PC-3 (cell line): ENCODE data around the gene DBF4B. TPM values are rescaled to one million over a fixed set of nuclear protein-coding genes. Genes with fewer than 3 reads are reported as not detected.

Source experiments
- ATAC-seq: fragments of 200-7000 bp; cut with Tn5 transposase; 2 replicates; pipeline ENCODE4 v1.9.1; 2020; ENCODE audit warnings: mild to moderate bottlenecking, moderate library complexity
- BruUV-seq: library from RNA; stranded (reverse); fragments of 400-500 nt; replicated peaks from 2 replicates; lab custom pipeline; 2021; lab: Mats Ljungman, UMichigan
- CTCF ChIA-PET: fragments of 300-600 bp; sonication (Branson Sonifier 250); formaldehyde crosslinking; loops from one replicate; lab custom pipeline; 2022; ENCODE audit warnings: antibody characterized with exemption; lab: Charles Lee
- POLR2A ChIA-PET: fragments of 300-600 bp; sonication (Branson Sonifier 250); formaldehyde crosslinking; loops from one replicate; lab custom pipeline; 2022; ENCODE audit warnings: antibody characterized with exemption; ENCODE audit not compliant: unreplicated experiment; lab: Charles Lee
- DNase-seq: peaks from one replicate; pipeline ENCODE4 v3.0.0-alpha.2; 2015
- H2AFZ ChIP-seq: fragments of 300-600 bp; sonication (generic); 2 replicates; pipeline ENCODE4 v1.6.0; 2016; ENCODE audit warnings: antibody characterized with exemption, low read length
- H3F3A ChIP-seq: fragments of 300-600 bp; sonication (generic); one replicate; pipeline ENCODE4 v1.6.0; 2017; ENCODE audit warnings: antibody characterized with exemption, low read length, control low read depth, mild to moderate bottlenecking; ENCODE audit not compliant: unreplicated experiment
- H3K27ac ChIP-seq: fragments of 300-600 bp; sonication (generic); 2 replicates; pipeline ENCODE4 v1.5.1; 2016; ENCODE audit warnings: mild to moderate bottlenecking, low read length
- H3K27me3 ChIP-seq: fragments of 300-600 bp; sonication (generic); 2 replicates; pipeline ENCODE4 v1.6.1; 2016; ENCODE audit warnings: low read length, mixed read lengths
- H3K36me3 ChIP-seq: fragments of 300-600 bp; sonication (generic); 2 replicates; pipeline ENCODE4 v1.6.1; 2016; ENCODE audit warnings: low read depth, mixed run types, low read length, mixed read lengths
- H3K4me1 ChIP-seq: fragments of 300-600 bp; sonication (generic); 2 replicates; pipeline ENCODE4 v1.5.1; 2016; ENCODE audit warnings: low read length; ENCODE audit not compliant: insufficient read depth
- H3K4me2 ChIP-seq: fragments of 300-600 bp; sonication (generic); 2 replicates; pipeline ENCODE4 v1.6.0; 2016; ENCODE audit warnings: low read length
- H3K4me3 ChIP-seq: fragments of 300-600 bp; sonication (generic); 2 replicates; pipeline ENCODE4 v1.5.1; 2016; ENCODE audit warnings: mild to moderate bottlenecking, low read length, mixed read lengths
- H3K79me2 ChIP-seq: fragments of 300-600 bp; sonication (generic); 2 replicates; pipeline ENCODE4 v1.6.1; 2017; ENCODE audit warnings: low read length, mixed read lengths
- H3K9ac ChIP-seq: fragments of 300-600 bp; sonication (generic); 2 replicates; pipeline ENCODE4 v1.6.0; 2016; ENCODE audit warnings: mild to moderate bottlenecking, low read length
- H3K9me2 ChIP-seq: fragments of 300-600 bp; sonication (generic); replicated peaks from 2 replicates; pipeline ENCODE4 v1.6.1; 2016; ENCODE audit warnings: mixed run types, low read length, mixed read lengths
- H3K9me3 ChIP-seq: fragments of 300-600 bp; sonication (generic); 2 replicates; pipeline ENCODE4 v1.6.1; 2016; ENCODE audit warnings: low read length, mixed read lengths
- H4K20me1 ChIP-seq: fragments of 300-600 bp; sonication (generic); 2 replicates; pipeline ENCODE4 v1.6.1; 2016; ENCODE audit warnings: low read length, mixed read lengths
- EZH2 ChIP-seq: fragments of 300-600 bp; sonication (generic); IDR thresholded peaks from one replicate; pipeline ENCODE4 v1.6.1; 2017; ENCODE audit warnings: antibody characterized with exemption, mild to moderate bottlenecking, low read length; ENCODE audit not compliant: unreplicated experiment
- EZH2phosphoT487 ChIP-seq: fragments of 300-600 bp; sonication (generic); IDR thresholded peaks from 2 replicates; pipeline ENCODE4 v1.6.1; 2018; ENCODE audit warnings: mild to moderate bottlenecking, antibody characterized with exemption, low read length, borderline replicate concordance
- intact Hi-C: fragments of 100-400 bp; cut with micrococcal nuclease; formaldehyde crosslinking; loops from 2 replicates; pipeline ENCODE4 v1.9.0; 2023
- total RNA-seq: library from RNA; depleted of rRNA; stranded (reverse); fragments of >200 nt; gene quantifications from 2 replicates; pipeline ENCODE4 v1.2.3, GENCODE V29; 2014
- TF ChIP-seq, protein P1 (sequence below): fragments of 300-600 bp; sonication (generic); conservative IDR thresholded peaks from 2 replicates; pipeline ENCODE4 v1.5.1; 2017; ENCODE audit warnings: antibody characterized with exemption, low read depth, mild to moderate bottlenecking, low read length

The DBF4B gene
- total RNA-seq, 1 experiment from 2014 or later, result 17.9 TPM

DNA sequence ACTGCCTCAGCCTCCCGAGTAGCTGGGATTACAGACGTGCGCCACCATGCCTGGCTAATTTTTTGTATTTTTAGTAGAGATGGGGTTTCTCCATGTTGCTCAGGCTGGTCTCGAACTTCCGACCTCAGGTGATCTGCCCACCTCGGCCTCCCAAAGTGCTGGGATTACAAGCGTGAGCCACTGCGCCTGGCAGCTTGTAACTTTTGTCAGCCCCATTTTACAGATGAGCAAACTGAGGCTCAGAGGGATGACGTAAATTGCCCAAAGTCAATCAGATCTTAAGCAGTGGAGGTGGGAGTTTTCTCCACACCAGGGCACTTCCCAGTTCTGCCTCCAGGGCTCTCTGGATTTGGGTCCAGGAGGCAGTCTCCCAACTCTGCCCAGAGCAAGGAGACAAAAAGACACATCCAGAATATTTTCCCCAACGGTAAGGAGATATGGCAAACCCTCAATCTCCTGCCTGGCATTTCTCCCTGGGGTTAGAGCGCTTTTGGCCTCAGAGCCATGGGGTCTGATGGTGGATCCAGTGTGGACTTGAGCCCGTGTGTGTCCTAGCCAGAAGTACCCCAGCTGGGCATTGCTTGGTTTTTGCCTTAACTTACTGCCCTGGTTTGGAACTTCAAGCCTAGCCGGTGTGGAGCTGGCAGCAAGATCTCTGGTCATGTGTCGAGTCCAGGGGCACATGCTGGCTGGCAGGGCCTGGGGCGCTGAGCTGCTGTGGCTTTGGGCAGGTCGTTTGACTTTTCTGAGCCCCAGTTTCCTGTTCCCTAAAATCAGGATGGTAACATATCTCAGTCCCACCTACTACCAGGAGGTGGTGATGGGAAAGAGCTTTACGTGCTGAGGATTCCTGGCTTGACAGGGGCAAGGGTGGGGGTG, 53.7 kb downstream of the DBF4B start:
- ATAC-seq, result no peak
- no peak for DNase-seq
- H3K4me1 ChIP-seq, result peaks cover 4% of the 10 kb centered on the region; the same call in 1 of the 2 replicates
- H3K4me3 ChIP-seq, result no peak overlapping the region
- no peak overlapping the region for H3K9ac ChIP-seq
- H3K79me2 ChIP-seq, result no peaks in the 10 kb centered on the region
- H3F3A ChIP-seq, result no peaks in the 10 kb centered on the region
- TF ChIP-seq, protein P1, sequence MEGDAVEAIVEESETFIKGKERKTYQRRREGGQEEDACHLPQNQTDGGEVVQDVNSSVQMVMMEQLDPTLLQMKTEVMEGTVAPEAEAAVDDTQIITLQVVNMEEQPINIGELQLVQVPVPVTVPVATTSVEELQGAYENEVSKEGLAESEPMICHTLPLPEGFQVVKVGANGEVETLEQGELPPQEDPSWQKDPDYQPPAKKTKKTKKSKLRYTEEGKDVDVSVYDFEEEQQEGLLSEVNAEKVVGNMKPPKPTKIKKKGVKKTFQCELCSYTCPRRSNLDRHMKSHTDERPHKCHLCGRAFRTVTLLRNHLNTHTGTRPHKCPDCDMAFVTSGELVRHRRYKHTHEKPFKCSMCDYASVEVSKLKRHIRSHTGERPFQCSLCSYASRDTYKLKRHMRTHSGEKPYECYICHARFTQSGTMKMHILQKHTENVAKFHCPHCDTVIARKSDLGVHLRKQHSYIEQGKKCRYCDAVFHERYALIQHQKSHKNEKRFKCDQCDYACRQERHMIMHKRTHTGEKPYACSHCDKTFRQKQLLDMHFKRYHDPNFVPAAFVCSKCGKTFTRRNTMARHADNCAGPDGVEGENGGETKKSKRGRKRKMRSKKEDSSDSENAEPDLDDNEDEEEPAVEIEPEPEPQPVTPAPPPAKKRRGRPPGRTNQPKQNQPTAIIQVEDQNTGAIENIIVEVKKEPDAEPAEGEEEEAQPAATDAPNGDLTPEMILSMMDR, result 0 out of 2 replicates have a peak, but pooled peaks have one; percentile 9
- TF ChIP-seq EZH2phosphoT487 (no peak), EZH2 (no peak)
- no peak overlapping the region for H2AFZ ChIP-seq
- H4K20me1 ChIP-seq, result no peaks in the 10 kb centered on the region
- H3K27ac ChIP-seq, result no peak overlapping the region
- CTCF ChIA-PET, result no interaction called here
- 0 out of 2 replicates have a peak, but pooled peaks cover 5% of the 10 kb centered on the region for H3K27me3 ChIP-seq
- BruUV-seq, result no TSS peak
- POLR2A ChIA-PET, result no interaction called here
- intact Hi-C loops, result no loop called here
- no peaks in the 10 kb centered on the region for H3K9me3 ChIP-seq
- H3K36me3 ChIP-seq, result no peaks in the 10 kb centered on the region
- no peak overlapping the region for H3K4me2 ChIP-seq
- H3K9me2 ChIP-seq, result no peaks in the 10 kb centered on the region

DNA sequence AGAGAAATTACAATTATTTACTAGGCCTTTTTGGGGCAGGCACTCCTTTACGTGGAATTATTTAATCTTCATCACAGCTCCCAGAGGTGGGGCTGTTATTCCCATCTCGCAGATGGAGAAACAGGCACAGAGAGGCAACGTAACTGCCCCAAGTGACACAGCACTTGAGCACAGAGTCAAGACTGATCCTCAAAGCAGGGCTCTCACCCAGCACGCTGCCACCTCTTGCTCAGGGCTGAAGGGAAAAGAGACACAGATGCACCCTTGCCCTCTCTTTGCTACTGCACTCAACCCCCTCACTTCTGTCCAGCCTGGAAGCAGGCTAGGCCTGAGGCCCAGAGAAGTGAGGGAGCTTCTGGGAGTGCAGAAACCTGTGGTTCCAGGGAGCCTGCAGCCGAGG, 54.7 kb downstream of the DBF4B start:
- Histone ChIP-seq H3F3A (no peaks in the 10 kb centered on the region), H3K27me3 (0 out of 2 replicates have a peak, but pooled peaks cover 5% of the 10 kb centered on the region), H3K4me1 (peaks cover 4% of the 10 kb centered on the region; the same call in 1 of the 2 replicates), H4K20me1 (no peaks in the 10 kb centered on the region), H2AFZ (no peak overlapping the region), H3K9ac (no peak overlapping the region), H3K4me3 (no peak overlapping the region), H3K27ac (no peak overlapping the region), H3K9me3 (no peaks in the 10 kb centered on the region), H3K79me2 (no peaks in the 10 kb centered on the region), H3K36me3 (no peaks in the 10 kb centered on the region), H3K4me2 (no peak overlapping the region), H3K9me2 (no peaks in the 10 kb centered on the region)
- BruUV-seq, result no TSS peak
- CTCF ChIA-PET, result no interaction called here
- ATAC-seq (no peak), DNase-seq (no peak)
- intact Hi-C loops, result no loop called here
- POLR2A ChIA-PET, result no interaction called here
- TF ChIP-seq, protein P1, result no peak
- TF ChIP-seq EZH2 (no peak), EZH2phosphoT487 (no peak)

DNA sequence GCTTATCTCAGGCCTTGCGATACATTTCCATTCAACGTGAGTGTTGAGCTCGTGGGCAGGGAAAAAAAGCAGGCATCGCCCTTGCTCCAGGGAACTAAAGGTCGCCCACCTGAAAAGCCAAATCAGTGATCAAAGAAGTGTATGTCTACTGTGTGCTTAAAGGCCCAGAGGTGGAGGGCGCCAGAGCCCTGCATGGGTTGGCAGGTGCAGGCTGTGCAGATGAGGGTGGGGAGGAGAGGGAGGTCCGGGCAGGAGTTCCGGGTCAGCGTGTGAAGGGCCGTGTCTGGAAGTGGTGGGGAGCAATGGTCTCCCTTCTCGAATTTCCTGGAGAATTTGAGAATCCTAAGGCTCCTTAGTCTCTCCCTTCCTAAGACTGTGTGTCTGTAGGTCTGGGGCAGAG, 57.5 kb downstream of the DBF4B start:
- intact Hi-C loops, result no loop called here
- no peak for DNase-seq
- Histone ChIP-seq H3K79me2 (no peaks in the 10 kb centered on the region), H3K4me1 (no peaks in the 10 kb centered on the region), H3K9ac (no peak overlapping the region), H3K4me3 (no peak overlapping the region), H3F3A (no peaks in the 10 kb centered on the region), H4K20me1 (no peaks in the 10 kb centered on the region), H3K4me2 (no peak overlapping the region), H2AFZ (no peak overlapping the region), H3K27ac (no peak overlapping the region), H3K9me3 (no peaks in the 10 kb centered on the region), H3K9me2 (no peaks in the 10 kb centered on the region), H3K27me3 (no peaks in the 10 kb centered on the region), H3K36me3 (no peaks in the 10 kb centered on the region)
- ChIA-PET POLR2A (no interaction called here), CTCF (interaction anchor here (0.6 kb wide), 1 partner anchor 10 kb away, joined by 7 read pairs; no protein-coding TSS in a partner anchor)
- TF ChIP-seq, protein P1, result no peak
- TF ChIP-seq EZH2phosphoT487, result no peak
- no peak for TF ChIP-seq EZH2
- no TSS peak for BruUV-seq
- ATAC-seq, result no peak
